H1 (cell line): ENCODE measurements around the gene PDK1. TPM values are rescaled to one million over a fixed set of nuclear protein-coding genes. Genes with fewer than 3 reads are reported as not detected.

Experiments
- CTCF ChIA-PET: fragments of 300-600 bp; sonication (Branson Sonifier 250); formaldehyde crosslinking; loops from one replicate; lab custom pipeline; 2021; ENCODE audit not compliant: partially characterized antibody; lab: Charles Lee
- POLR2A ChIA-PET: fragments of 300-600 bp; sonication (Branson Sonifier 250); formaldehyde crosslinking; loops from one replicate; lab custom pipeline; 2021; ENCODE audit warnings: inconsistent platforms; ENCODE audit not compliant: partially characterized antibody; lab: Charles Lee
- DNase-seq, 2 experiments: peaks; one replicate each; pipeline versions ENCODE4 v3.0.0 to v3.0.0-alpha.2; 2010 to 2022; ENCODE audit warnings: low spot score in 2 of 2, low read depth in 1 of 2, mixed read lengths in 1 of 2
- FAIRE-seq: peaks from 2 replicates; lab custom pipeline; 2011; peaks lifted over from hg19 to GRCh38; lab: Jason Lieb, UNC
- H2AFZ ChIP-seq: 2 replicates; pipeline ENCODE4 v1.8.1; 2012; ENCODE audit warnings: low read length, inconsistent platforms
- H2AK5ac ChIP-seq: 2 replicates; pipeline ENCODE4 v1.6.1; 2013; ENCODE audit warnings: low read depth, low read length
- H2BK120ac ChIP-seq: replicated peaks from 2 replicates; pipeline ENCODE3; 2013; ENCODE audit warnings: low read depth, low read length, inconsistent platforms
- H2BK12ac ChIP-seq: 2 replicates; pipeline ENCODE4 v1.6.1; 2013; ENCODE audit warnings: low read depth, low read length
- H2BK15ac ChIP-seq: 2 replicates; pipeline ENCODE4 v1.6.1; 2013; ENCODE audit warnings: low read length
- H2BK20ac ChIP-seq: 2 replicates; pipeline ENCODE4 v1.6.1; 2013; ENCODE audit warnings: low read length
- H2BK5ac ChIP-seq: 2 replicates; pipeline ENCODE4 v1.6.1; 2013; ENCODE audit warnings: low read depth, low read length
- H3K14ac ChIP-seq: 2 replicates; pipeline ENCODE4 v1.6.1; 2013; ENCODE audit warnings: inconsistent platforms; ENCODE audit not compliant: insufficient read length
- H3K18ac ChIP-seq: 2 replicates; pipeline ENCODE4 v1.6.1; 2013; ENCODE audit warnings: low read length; ENCODE audit errors: extremely low read depth
- H3K23ac ChIP-seq: 2 replicates; pipeline ENCODE4 v1.6.1; 2013; ENCODE audit warnings: inconsistent platforms; ENCODE audit not compliant: insufficient read length
- H3K23me2 ChIP-seq: 2 replicates; pipeline ENCODE4 v1.6.1; 2013; ENCODE audit warnings: low read depth, low read length
- H3K27ac ChIP-seq: 2 replicates; pipeline ENCODE4 v1.6.1; 2011; ENCODE audit warnings: low read depth, low read length, inconsistent platforms
- H3K27me3 ChIP-seq, 4 experiments: replicated peaks in 1 of 4; 1 replicate in 1 of 4; 2 replicates in 3 of 4; pipeline versions ENCODE4 v1.6.1 to v1.8.1; 2011 to 2013; ENCODE audit warnings: low read length in 3 of 4, mild to moderate bottlenecking in 3 of 4, inconsistent platforms in 2 of 4, mixed read lengths in 2 of 4, moderate library complexity in 1 of 4; ENCODE audit not compliant: control insufficient read depth in 3 of 4, insufficient read depth in 3 of 4; ENCODE audit errors: extremely low read depth in 1 of 4
- H3K36me3 ChIP-seq, 4 experiments: 2 replicates each; pipeline versions ENCODE4 v1.6.1 to v1.8.1; 2011 to 2013; ENCODE audit warnings: mild to moderate bottlenecking in 4 of 4, low read length in 3 of 4, moderate library complexity in 2 of 4, control low read depth in 1 of 4, inconsistent platforms in 1 of 4; ENCODE audit not compliant: insufficient read depth in 4 of 4, control insufficient read depth in 2 of 4
- H3K4ac ChIP-seq: replicated peaks from 2 replicates; pipeline ENCODE3; 2013; ENCODE audit warnings: low read length, low read depth, mixed read lengths, inconsistent platforms; ENCODE audit not compliant: insufficient read length
- H3K4me1 ChIP-seq, 4 experiments: replicated peaks in 1 of 4; 1 replicate in 1 of 4; 2 replicates in 3 of 4; pipeline versions ENCODE4 v1.6.1 to v1.8.1; 2011 to 2013; ENCODE audit warnings: low read length in 3 of 4, inconsistent platforms in 2 of 4, mixed read lengths in 1 of 4; ENCODE audit not compliant: insufficient read depth in 4 of 4, control insufficient read depth in 3 of 4
- H3K4me2 ChIP-seq, 2 experiments: 2 replicates each; pipeline versions ENCODE4 v1.6.1 to v1.8.1; 2011 to 2013; ENCODE audit warnings: low read depth in 2 of 2, low read length in 2 of 2, control low read depth in 1 of 2, inconsistent platforms in 1 of 2, mild to moderate bottlenecking in 1 of 2; ENCODE audit not compliant: insufficient read depth in 1 of 2
- H3K4me3 ChIP-seq, 4 experiments: fragments of 200-600, 300-600 bp in 1 of 4; sonication (generic), shearing (Covaris generic), sonication (Bioruptor Twin) in 1 of 4; 2 replicates each; pipeline versions ENCODE4 v1.5.1 to v1.8.1; 2011 to 2016; ENCODE audit warnings: low read length in 4 of 4, low read depth in 3 of 4, control low read depth in 2 of 4, inconsistent platforms in 2 of 4, mild to moderate bottlenecking in 2 of 4, mixed read lengths in 1 of 4, moderate library complexity in 1 of 4; ENCODE audit not compliant: insufficient read depth in 2 of 4; ENCODE audit errors: extremely low read depth in 1 of 4
- H3K56ac ChIP-seq: replicated peaks from 2 replicates; pipeline ENCODE3; 2013; ENCODE audit warnings: low read depth, mild to moderate bottlenecking, mixed read lengths, low read length, inconsistent platforms; ENCODE audit not compliant: insufficient read length
- H3K79me1 ChIP-seq: 2 replicates; pipeline ENCODE4 v1.6.1; 2013; ENCODE audit warnings: low read depth, low read length, control low read depth
- H3K79me2 ChIP-seq, 2 experiments: 2 replicates each; pipeline versions ENCODE4 v1.6.1 to v1.8.1; 2012 to 2013; ENCODE audit warnings: low read length in 2 of 2, mild to moderate bottlenecking in 2 of 2, inconsistent platforms in 1 of 2; ENCODE audit not compliant: insufficient read depth in 2 of 2, control insufficient read depth in 1 of 2
- H3K9ac ChIP-seq, 4 experiments: replicated peaks in 1 of 4; 1 replicate in 1 of 4; 2 replicates in 3 of 4; pipeline versions ENCODE4 v1.6.1 to v1.8.1; 2011 to 2013; ENCODE audit warnings: low read depth in 3 of 4, low read length in 3 of 4, control low read depth in 2 of 4, mild to moderate bottlenecking in 2 of 4, moderate library complexity in 2 of 4, inconsistent platforms in 1 of 4; ENCODE audit errors: extremely low read depth in 1 of 4
- H3K9me3 ChIP-seq, 2 experiments: 2 replicates each; pipeline versions ENCODE4 v1.6.1 to v1.8.1; 2012 to 2013; ENCODE audit warnings: mild to moderate bottlenecking in 2 of 2, moderate library complexity in 2 of 2, control low read depth in 1 of 2, inconsistent platforms in 1 of 2, low read depth in 1 of 2, low read length in 1 of 2, mixed read lengths in 1 of 2; ENCODE audit not compliant: insufficient read depth in 2 of 2
- H4K20me1 ChIP-seq, 2 experiments: replicated peaks in 1 of 2; 2 replicates each; pipeline versions ENCODE3 to v1.8.1; 2011 to 2013; ENCODE audit warnings: inconsistent platforms in 2 of 2, low read length in 2 of 2, mild to moderate bottlenecking in 1 of 2; ENCODE audit not compliant: insufficient read depth in 2 of 2, control insufficient read depth in 1 of 2
- H4K5ac ChIP-seq: 2 replicates; pipeline ENCODE4 v1.6.1; 2013; ENCODE audit warnings: low read length, low read depth, mixed read lengths, inconsistent platforms; ENCODE audit not compliant: insufficient read length
- H4K8ac ChIP-seq: 2 replicates; pipeline ENCODE4 v1.8.0; 2013; ENCODE audit warnings: mild to moderate bottlenecking, moderate library complexity, low read length, inconsistent platforms; ENCODE audit not compliant: insufficient read depth; ENCODE audit errors: extremely low read depth
- H4K91ac ChIP-seq: replicated peaks from 2 replicates; pipeline ENCODE3; 2013; ENCODE audit warnings: low read length, mixed read lengths, inconsistent platforms; ENCODE audit not compliant: insufficient read length
- CBX5 ChIP-seq: fragments of 300-800, 300-1000 bp; sonication (generic); IDR thresholded peaks from 2 replicates; pipeline ENCODE4 v1.7.1; 2016; ENCODE audit warnings: antibody characterized with exemption, low read length, low read depth
- CHD1 ChIP-seq: IDR thresholded peaks from 2 replicates; pipeline ENCODE4 v1.6.1; 2012; ENCODE audit warnings: low read depth, low read length, improper control_type of control experiment
- EP300 ChIP-seq, 2 experiments: IDR thresholded peaks; 1 replicate in 1 of 2; 2 replicates in 1 of 2; pipeline ENCODE4 v1.6.1; 2011 to 2012; ENCODE audit warnings: low read depth in 2 of 2, low read length in 2 of 2, mild to moderate bottlenecking in 2 of 2, borderline replicate concordance in 1 of 2, inconsistent platforms in 1 of 2, moderate library complexity in 1 of 2
- WGBS, 2 experiments: shearing (Covaris generic) in 1 of 2; methylation state at CpG; one replicate each; pipeline versions ENCODE4 v1.1.6 to v1.1.7; 2013 to 2015; ENCODE audit warnings: low lambda C conversion rate in 2 of 2, mixed read lengths in 2 of 2, inconsistent platforms in 1 of 2, low coverage in 1 of 2, missing lambda C conversion rate in 1 of 2; ENCODE audit not compliant: insufficient replicate concordance in 2 of 2, insufficient coverage in 1 of 2, insufficient read length in 1 of 2; ENCODE audit errors: extremely low coverage in 1 of 2, missing lambda C conversion rate in 1 of 2; 5-methylcytosine and 5-hydroxymethylcytosine counted together
- polyA plus RNA-seq, 7 experiments: library from polyadenylated mRNA; depleted of rRNA in 3 of 7; stranded (reverse) in 5 of 7; unstranded in 2 of 7; fragments of >200 nt in 5 of 7; fragments of 200-250 nt in 2 of 7; gene quantifications; 1 replicate in 5 of 7; 2 replicates in 1 of 7; 4 replicates in 1 of 7; pipeline versions ENCODE4 v1.2.1 to v1.2.3, GENCODE V29; 2011 to 2013; ENCODE audit warnings: missing spikeins in 2 of 7, mixed read lengths in 2 of 7
- total RNA-seq: library from RNA; stranded (reverse); fragmentation: NEBNext Ultra II Directional; extraction: Animal tissue kit (Norgen Biotek cat#: 25700); gene quantifications from 2 replicates; pipeline ENCODE4 v1.2.1, GENCODE V29; 2021

Gene PDK1
- total and polyA plus RNA-seq, 2 of the 8 experiments (the other 6 are each of a cell fraction or from before 2014, with no cell fraction given) = 18.2 to 21.9 TPM

- CTCF ChIA-PET = interaction anchor here (1.3 to 1.5 kb wide), 2 partner anchors 19 to 99 kb away, joined by 3 to 6 read pairs; no protein-coding TSS in a partner anchor
- no peak overlapping the region for H4K5ac ChIP-seq
- H3K4me3 ChIP-seq = no peak overlapping the region
- no peaks in the 10 kb centered on the region for H3K27me3 ChIP-seq
- H2AFZ ChIP-seq = no peak overlapping the region
- H4K91ac ChIP-seq = no peak overlapping the region
- H3K79me2 ChIP-seq = peaks cover 0 to 53% of the 10 kb centered on the region in 2 experiments; a peak in 2 of 4 replicates
- peaks cover 0 to 38% (median 17%) of the 10 kb centered on the region in 4 experiments; a peak in 5 of 8 replicates for H3K36me3 ChIP-seq
- H3K23me2 ChIP-seq = no peaks in the 10 kb centered on the region
- H4K8ac ChIP-seq = no peak overlapping the region
- H2AK5ac ChIP-seq = no peak overlapping the region
- no peak overlapping the region for H3K4ac ChIP-seq
- H3K56ac ChIP-seq = no peak overlapping the region
- peaks cover 0 to 3% (median 2%) of the 10 kb centered on the region in 4 experiments; a peak in 2 of 7 replicates for H3K4me1 ChIP-seq
- DNase-seq = no peak
- no peak overlapping the region for H2BK120ac ChIP-seq
- H4K20me1 ChIP-seq = no peaks in the 10 kb centered on the region
- H3K27ac ChIP-seq = no peak overlapping the region
- H3K14ac ChIP-seq = no peak overlapping the region
- no peak overlapping the region for H3K23ac ChIP-seq
- no peak overlapping the region for H2BK15ac ChIP-seq
- peaks cover 0 to 2% of the 10 kb centered on the region in 2 experiments; a peak in 3 of 4 replicates for H3K9me3 ChIP-seq
- no peak overlapping the region for H3K4me2 ChIP-seq
- no peak overlapping the region for H3K18ac ChIP-seq
- POLR2A ChIA-PET = no interaction called here
- H2BK5ac ChIP-seq = no peak overlapping the region
- TF ChIP-seq CHD1 (no peak), CBX5 (no peak), EP300 (IDR thresholded peaks at IDR 0.05; ENCODE audit: borderline replicate concordance in 1 of 2, low read depth in 2 of 2, low read length in 2 of 2) (no peak)
- H2BK20ac ChIP-seq = no peak overlapping the region
- no peak for FAIRE-seq
- 93% methylated on average over 1 of the region's 1 CpG; no CpG with 5 or more reads in 1 of the 2 experiments for WGBS, 2 experiments
- no peak overlapping the region for H3K9ac ChIP-seq
- H2BK12ac ChIP-seq = no peak overlapping the region
- no peaks in the 10 kb centered on the region for H3K79me1 ChIP-seq
Observed at GRCh38 chr2:172574965-172575364, 19.1 kb downstream of the PDK1 start.
